SU-DHL-6 (cell line): ENCODE data around the gene GLUD1.
"Not testable (repeated sequence)": the region's sequence is repeated elsewhere in the genome, so short reads cannot be mapped to it uniquely, and the experiment has no call there.

Source experiments
- CTCF ChIP-seq: fragments of 200-600 bp; sonication (generic); IDR thresholded peaks from one replicate; pipeline ENCODE4 v1.5.1; 2017; ENCODE audit warnings: antibody characterized with exemption, mild to moderate bottlenecking, low read length, moderate library complexity; ENCODE audit not compliant: insufficient read depth, poor library complexity, severe bottlenecking
- EZH2phosphoT487 ChIP-seq: fragments of 200-600 bp; sonication (generic), shearing (Covaris generic); conservative IDR thresholded peaks from 2 replicates; pipeline ENCODE4 v1.6.1; 2018; ENCODE audit warnings: mild to moderate bottlenecking, antibody characterized with exemption, low read length, moderate library complexity, mixed read lengths

- not testable (repeated sequence) for TF ChIP-seq EZH2phosphoT487, CTCF
Observed at GRCh38 chr10:87009134-87009696, 85.4 kb downstream of the GLUD1 start.
